Gastrocnemius medialis (tissue), 4 donors: ENCODE data around the gene CKAP5.

ENCODE experiments used
- CTCF ChIP-seq, 5 experiments: fragments of 450-650 bp in 3 of 5; fragments of 200-600 bp in 2 of 5; sonication (generic) in 2 of 5; IDR thresholded peaks in 4 of 5; conservative IDR thresholded peaks in 1 of 5; 1 replicate in 4 of 5; 2 replicates in 1 of 5; pipeline ENCODE4 v1.5.1; 2016 to 2019; ENCODE audit warnings: antibody characterized with exemption in 5 of 5, mild to moderate bottlenecking in 3 of 5, moderate library complexity in 3 of 5
- POLR2A ChIP-seq, 2 donors: fragments of 450-650 bp; IDR thresholded peaks; one replicate each; pipeline ENCODE4 v1.6.1; 2017; ENCODE audit warnings: antibody characterized with exemption in 2 of 2, mild to moderate bottlenecking in 2 of 2, moderate library complexity in 2 of 2

GRCh38 chr11:46719543-46720218, 126.4 kb downstream of the CKAP5 start:
- TF ChIP-seq CTCF (IDR thresholded peaks at IDR 0.05 in 4 of 5, conservative IDR thresholded peaks at IDR 0.05 in 1 of 5) (no peak), POLR2A (IDR thresholded peaks at IDR 0.05) (no peak)
